Measurements from ENCODE around the gene VCX2. TPM values are rescaled to one million over a fixed set of nuclear protein-coding genes. Genes with fewer than 3 reads are reported as not detected.
"Not testable (repeated sequence)": the region's sequence is repeated elsewhere in the genome, so short reads cannot be mapped to it uniquely, and the experiment has no call there.

Gene VCX2
- total RNA-seq, 4 donors from 2014 or later: not detected

DNA sequence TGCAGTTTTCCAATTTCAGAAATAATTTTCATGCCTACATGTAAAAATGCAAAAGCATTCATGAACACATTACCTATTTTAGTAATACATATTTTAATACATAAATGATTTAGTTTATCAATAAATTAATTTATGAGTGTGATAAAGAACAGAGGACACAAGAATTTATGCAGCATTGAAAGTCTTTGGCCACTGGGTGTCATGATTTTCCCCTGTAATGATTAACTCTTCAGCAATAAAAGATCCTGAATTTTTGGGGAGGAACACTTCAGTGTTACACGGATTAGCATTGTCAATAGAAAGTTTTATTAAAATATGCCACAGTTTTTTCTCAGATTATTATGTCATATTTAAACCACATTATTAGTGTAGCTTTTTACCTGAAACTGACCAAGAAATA lies 8.6 kb upstream of the VCX2 start:
- H3K27ac ChIP-seq: no peak overlapping the region
- no peak overlapping the region for H3K4me3 ChIP-seq
- H3K27me3 ChIP-seq: no peaks in the 10 kb centered on the region
- WGBS, 2 donors (ENCODE audit: low coverage in 1 of 2): 19 to 36% methylated on average over 1 of the region's 1 CpG
- H3K4me1 ChIP-seq: no peaks in the 10 kb centered on the region
- no peaks in the 10 kb centered on the region for H3K36me3 ChIP-seq
- no peak for ATAC-seq
- TF ChIP-seq EP300 (IDR thresholded peaks at IDR 0.05): no peak
- TF ChIP-seq, protein P1, sequence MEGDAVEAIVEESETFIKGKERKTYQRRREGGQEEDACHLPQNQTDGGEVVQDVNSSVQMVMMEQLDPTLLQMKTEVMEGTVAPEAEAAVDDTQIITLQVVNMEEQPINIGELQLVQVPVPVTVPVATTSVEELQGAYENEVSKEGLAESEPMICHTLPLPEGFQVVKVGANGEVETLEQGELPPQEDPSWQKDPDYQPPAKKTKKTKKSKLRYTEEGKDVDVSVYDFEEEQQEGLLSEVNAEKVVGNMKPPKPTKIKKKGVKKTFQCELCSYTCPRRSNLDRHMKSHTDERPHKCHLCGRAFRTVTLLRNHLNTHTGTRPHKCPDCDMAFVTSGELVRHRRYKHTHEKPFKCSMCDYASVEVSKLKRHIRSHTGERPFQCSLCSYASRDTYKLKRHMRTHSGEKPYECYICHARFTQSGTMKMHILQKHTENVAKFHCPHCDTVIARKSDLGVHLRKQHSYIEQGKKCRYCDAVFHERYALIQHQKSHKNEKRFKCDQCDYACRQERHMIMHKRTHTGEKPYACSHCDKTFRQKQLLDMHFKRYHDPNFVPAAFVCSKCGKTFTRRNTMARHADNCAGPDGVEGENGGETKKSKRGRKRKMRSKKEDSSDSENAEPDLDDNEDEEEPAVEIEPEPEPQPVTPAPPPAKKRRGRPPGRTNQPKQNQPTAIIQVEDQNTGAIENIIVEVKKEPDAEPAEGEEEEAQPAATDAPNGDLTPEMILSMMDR (IDR thresholded peaks at IDR 0.05): peak in 2 of 4 experiments; percentile 12 to 28
- H3K9me3 ChIP-seq: no peaks in the 10 kb centered on the region

DNA sequence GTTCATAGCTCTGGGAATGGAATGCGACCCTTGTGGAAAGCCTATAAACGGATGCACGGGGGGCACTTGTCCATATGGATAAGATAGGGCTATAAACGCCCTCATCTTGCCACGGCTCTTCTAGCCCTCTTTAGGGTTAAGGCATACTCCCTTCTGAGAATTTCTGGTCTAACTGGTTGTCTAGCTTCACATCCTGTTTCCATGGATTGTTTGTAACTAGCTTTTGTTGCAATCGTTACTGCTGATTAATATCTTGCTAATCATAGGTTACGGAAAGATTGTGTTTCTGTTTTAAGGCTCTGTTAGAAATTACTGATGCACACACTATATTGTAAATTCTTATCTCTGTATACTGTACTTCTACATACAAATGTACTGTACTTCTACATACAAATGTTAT lies 17.1 kb downstream of the VCX2 start:
- H3K4me3 ChIP-seq: not testable (repeated sequence)

DNA sequence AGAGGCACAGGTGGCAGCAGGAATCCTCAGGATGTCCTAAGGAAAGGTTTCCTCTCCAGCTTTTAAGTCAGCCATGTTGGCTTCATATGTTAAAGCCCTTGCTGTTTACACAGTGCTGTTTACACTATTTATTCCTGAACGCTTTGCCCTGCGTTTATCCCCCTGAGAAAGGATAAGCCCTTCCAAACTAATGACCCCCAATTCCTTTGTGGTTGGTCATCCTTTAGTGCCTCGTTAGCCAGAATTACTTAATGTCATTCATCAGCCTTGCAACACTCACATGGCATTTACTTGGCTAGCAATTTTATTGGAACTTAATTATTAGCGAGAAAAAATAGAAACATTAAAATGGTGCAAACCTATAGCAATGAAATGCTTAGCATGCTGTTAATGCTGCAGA lies 23.8 kb downstream of the VCX2 start:
- no peak for ATAC-seq
- Histone ChIP-seq H3K4me1 (no peaks in the 10 kb centered on the region), H3K9me3 (no peaks in the 10 kb centered on the region), H3K27ac (no peak overlapping the region), H3K4me3 (no peak overlapping the region), H3K36me3 (no peaks in the 10 kb centered on the region), H3K27me3 (no peaks in the 10 kb centered on the region)
- 61% methylated on average over 4 of the region's 4 CpGs; no CpG with 5 or more reads in 1 of the 2 donors for WGBS, 2 donors (ENCODE audit: low coverage in 1 of 2)
- TF ChIP-seq EP300 (IDR thresholded peaks at IDR 0.05) (no peak), POLR2A (IDR thresholded peaks at IDR 0.05) (no peak), POLR2AphosphoS5 (IDR thresholded peaks at IDR 0.05) (no peak)
- TF ChIP-seq, protein P1 (IDR thresholded peaks at IDR 0.05): no peak

More for the DNA sequence above, 17.1 kb downstream of the VCX2 start:
- H3K36me3 ChIP-seq, H3K27ac ChIP-seq, ATAC-seq, H3K9me3 ChIP-seq, H3K4me1 ChIP-seq, H3K27me3 ChIP-seq: not testable (repeated sequence)
- WGBS, 2 donors (ENCODE audit: low coverage in 1 of 2): 88 to 100% methylated on average over 1 to 3 of the region's 7 CpGs

DNA sequence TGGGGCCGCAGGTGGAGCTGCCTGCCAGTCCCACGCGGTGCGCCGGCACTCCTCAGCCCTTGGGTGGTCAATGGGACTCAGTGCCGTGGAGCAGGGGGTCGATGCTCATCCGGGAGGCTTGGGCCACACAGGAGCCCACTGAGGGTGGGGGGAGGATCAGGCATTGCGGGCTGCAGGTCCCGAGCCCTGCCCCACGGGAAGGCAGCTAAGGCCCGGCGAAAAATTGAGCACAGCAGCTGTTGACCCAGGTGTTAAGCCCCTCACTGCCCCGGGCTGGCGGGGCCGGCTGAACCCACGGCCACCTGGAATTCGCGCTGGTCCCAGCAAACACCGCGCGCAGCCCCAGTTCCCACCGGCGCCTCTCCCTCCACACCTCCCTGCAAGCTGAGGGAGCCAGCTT lies 26.1 kb downstream of the VCX2 start:
- H3K27me3 ChIP-seq: no peaks in the 10 kb centered on the region
- no peaks in the 10 kb centered on the region for H3K9me3 ChIP-seq
- WGBS, 2 donors (ENCODE audit: low coverage in 1 of 2): no CpG with 5 or more reads among the region's 24 CpGs
- no peak overlapping the region for H3K4me3 ChIP-seq
- no peak for ATAC-seq
- no peak overlapping the region for H3K27ac ChIP-seq
- no peaks in the 10 kb centered on the region for H3K4me1 ChIP-seq
- TF ChIP-seq, protein P1 (IDR thresholded peaks at IDR 0.05): no peak
- no peak for TF ChIP-seq POLR2A (IDR thresholded peaks at IDR 0.05)
- TF ChIP-seq EP300 (IDR thresholded peaks at IDR 0.05): no peak
- TF ChIP-seq POLR2AphosphoS5 (IDR thresholded peaks at IDR 0.05): no peak
- H3K36me3 ChIP-seq: no peaks in the 10 kb centered on the region

DNA sequence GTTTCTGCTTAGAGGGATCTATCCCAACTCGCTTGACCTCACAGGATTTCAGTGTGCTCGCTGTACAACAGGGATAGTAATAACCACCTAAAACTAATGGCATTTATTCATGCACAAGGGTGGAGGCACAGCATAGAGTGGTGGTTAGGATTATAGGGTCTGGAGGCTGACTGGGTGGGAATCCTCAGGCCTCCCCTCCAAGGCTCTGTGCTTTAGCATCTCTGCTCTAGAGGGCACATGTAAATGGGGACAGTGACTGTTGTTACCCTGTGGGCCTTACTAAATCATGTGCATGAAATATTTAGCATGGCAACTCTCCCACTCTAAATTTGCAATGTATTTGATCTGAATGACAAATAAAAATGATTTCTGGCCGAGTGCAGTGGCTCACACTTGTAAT lies 29.2 kb downstream of the VCX2 start:
- H3K4me3 ChIP-seq: no peak overlapping the region
- WGBS, 2 donors (ENCODE audit: low coverage in 1 of 2): 67% methylated on average over 2 of the region's 3 CpGs; no CpG with 5 or more reads in 1 of the 2 donors
- no peaks in the 10 kb centered on the region for H3K9me3 ChIP-seq
- ATAC-seq: no peak
- H3K27me3 ChIP-seq: no peaks in the 10 kb centered on the region
- H3K36me3 ChIP-seq: no peaks in the 10 kb centered on the region
- no peak overlapping the region for H3K27ac ChIP-seq
- TF ChIP-seq POLR2A (IDR thresholded peaks at IDR 0.05) (no peak), POLR2AphosphoS5 (IDR thresholded peaks at IDR 0.05) (no peak), EP300 (IDR thresholded peaks at IDR 0.05) (no peak)
- TF ChIP-seq, protein P1 (IDR thresholded peaks at IDR 0.05): no peak
- H3K4me1 ChIP-seq: no peaks in the 10 kb centered on the region
